HG03565 (cell line): ENCODE data around the gene IL22RA1.

Source experiments
- ATAC-seq: cut with Tn5 transposase; IDR thresholded peaks from one replicate; pipeline ENCODE4 v1.9.1; 2021; ENCODE audit warnings: mild to moderate bottlenecking, moderate library complexity; ENCODE audit not compliant: unreplicated experiment

The IL22RA1 gene, protein sequence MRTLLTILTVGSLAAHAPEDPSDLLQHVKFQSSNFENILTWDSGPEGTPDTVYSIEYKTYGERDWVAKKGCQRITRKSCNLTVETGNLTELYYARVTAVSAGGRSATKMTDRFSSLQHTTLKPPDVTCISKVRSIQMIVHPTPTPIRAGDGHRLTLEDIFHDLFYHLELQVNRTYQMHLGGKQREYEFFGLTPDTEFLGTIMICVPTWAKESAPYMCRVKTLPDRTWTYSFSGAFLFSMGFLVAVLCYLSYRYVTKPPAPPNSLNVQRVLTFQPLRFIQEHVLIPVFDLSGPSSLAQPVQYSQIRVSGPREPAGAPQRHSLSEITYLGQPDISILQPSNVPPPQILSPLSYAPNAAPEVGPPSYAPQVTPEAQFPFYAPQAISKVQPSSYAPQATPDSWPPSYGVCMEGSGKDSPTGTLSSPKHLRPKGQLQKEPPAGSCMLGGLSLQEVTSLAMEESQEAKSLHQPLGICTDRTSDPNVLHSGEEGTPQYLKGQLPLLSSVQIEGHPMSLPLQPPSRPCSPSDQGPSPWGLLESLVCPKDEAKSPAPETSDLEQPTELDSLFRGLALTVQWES

DNA sequence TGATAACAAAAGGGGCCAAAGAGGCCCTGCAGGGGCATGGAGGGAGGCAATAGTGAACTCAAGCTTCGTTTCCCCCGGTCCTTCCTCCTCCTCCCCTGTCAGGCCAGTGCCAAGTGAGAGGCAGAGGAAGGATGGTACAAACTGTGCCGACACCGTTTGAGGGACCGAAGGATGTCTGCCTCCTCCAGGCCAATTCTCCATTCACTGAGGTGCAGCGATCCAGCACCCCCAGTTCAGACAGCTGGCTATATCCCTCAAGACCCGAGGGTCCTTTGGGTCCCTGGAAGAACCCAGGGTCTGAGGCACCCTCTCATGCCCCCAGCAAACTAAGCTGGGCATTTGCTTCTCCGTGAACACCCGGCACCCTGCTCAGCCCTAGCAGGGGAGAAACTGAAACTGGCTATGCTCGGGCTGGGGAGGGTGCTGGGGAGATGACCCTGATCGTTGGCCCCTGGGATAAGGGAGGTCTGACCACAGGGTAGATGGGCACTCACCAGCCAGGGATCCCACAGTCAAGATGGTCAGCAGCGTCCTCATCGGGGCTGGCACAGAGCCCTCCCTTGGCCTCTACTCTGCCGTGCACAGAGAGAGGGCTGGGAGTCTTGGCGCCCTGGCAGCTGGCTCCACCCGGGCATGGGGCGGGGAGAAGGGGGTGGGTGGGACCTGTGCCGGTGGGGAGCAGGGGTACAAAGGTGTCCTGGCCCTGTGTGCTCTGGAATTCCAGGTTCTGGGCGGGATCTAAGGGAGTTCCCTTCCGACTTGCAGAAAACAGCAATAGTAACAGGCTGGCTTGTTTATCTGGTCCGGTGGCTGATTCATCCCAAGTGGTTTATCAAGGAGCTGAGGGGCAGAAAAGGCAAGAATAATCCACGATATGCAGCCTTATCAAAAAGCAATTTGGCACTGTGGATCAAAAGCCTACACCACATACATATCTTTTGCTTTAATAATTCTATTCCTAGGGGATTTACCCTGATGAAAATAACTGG is at the start of gene IL22RA1:
TSS of gene IL22RA1 (minus strand) at position 595 of the 989 bp plus-strand sequence. CDS start at position 537, 58 bp downstream.
- no peak for ATAC-seq

- no peak for ATAC-seq
Observed at GRCh38 chr1:24191860-24192259, 48.9 kb upstream of the IL22RA1 start.

- ATAC-seq = peak; percentile 41
Observed at GRCh38 chr1:24190983-24191461, 48.1 kb upstream of the IL22RA1 start.

DNA sequence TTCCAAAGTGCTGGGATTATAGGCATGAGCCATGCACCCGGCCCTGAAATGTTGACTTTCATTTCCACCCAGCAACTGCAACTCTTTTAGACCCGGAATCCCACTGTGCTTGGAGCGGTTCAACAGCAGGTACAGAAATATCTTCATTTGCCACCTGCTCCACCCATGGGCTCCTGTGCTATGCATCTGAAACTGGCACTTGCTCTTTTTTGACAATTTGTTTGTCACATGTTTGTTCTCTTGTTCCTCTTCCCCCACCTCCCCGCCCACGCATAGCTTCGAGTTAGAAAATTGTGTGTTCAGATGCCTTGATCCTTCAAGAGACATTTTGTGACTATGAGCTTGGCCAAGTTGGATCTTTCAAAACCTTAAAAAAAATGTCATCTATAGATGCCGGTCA is 46.6 kb upstream of the IL22RA1 start:
- no peak for ATAC-seq

- no peak for ATAC-seq
Observed at GRCh38 chr1:24186993-24187790, 44.3 kb upstream of the IL22RA1 start, which contains the start of gene IFNLR1. Gene IFNLR1 (minus strand): TSS chr1:24187289. CDS start chr1:24187248, 41 bp downstream.

DNA sequence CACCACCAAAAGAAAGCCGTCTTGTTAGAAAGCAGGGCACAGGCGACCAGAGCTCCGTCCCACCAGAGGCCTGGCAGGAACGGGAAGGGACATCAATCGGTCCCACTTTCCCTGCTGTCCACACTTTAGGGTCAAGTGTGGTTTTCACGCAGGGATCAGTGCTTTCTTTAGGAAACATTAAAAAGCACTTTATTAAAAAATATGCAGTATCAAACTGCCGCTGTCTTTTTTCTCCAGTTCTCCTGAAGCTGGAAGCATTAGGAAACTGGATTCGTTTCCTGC is 43.7 kb upstream of the IL22RA1 start:
- no peak for ATAC-seq

DNA sequence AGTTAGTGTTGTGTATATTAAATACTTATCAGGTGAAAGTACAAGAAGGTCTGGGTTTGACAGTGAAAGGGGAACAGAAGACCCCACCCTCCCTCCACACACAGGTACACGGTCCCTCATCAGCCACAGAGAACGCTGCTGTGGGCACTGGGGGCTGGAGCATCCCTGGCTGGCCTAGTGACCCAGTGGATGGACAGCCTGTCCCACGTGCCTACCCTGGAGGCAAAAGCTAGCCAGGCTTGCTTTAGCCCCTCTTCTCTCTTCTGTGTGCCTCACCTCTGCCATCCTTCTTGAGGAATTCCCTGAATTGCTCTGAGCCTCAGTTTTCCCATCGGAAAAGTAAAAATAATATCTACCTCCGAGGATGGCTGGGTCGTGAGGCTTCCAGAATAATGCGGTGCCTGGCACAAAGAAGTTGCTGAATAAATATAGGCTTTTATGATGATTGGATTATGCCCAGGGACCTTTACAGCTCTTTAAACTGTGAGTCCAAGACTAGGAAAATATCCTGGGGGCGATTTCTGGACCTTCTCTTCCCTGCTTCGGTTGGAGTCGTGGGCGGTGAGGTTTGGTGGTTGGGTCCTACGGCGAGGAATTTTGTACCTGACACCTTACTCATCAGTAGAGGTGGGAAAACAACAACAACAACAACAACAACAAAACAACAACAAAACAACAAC is 43.2 kb upstream of the IL22RA1 start:
- ATAC-seq = no peak

DNA sequence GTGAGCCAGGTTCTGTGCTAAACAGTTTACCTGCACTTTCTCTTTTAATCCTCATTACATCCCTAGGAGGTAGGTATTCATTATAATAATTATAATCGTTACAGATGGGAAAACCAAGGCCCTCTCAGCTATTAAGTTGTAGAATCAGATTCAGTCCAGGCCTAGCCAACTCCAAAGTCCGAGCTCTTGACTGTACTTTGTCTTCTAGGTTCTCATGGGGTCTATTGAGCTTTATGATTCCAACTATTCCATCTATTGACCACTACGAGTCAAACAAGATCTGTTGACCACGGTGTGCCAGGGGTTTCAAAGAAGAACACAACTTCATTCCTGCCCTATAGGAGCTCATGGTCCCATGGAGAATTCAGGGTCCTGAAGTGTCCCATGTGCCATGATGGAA is 42.1 kb upstream of the IL22RA1 start:
- ATAC-seq = no peak

DNA sequence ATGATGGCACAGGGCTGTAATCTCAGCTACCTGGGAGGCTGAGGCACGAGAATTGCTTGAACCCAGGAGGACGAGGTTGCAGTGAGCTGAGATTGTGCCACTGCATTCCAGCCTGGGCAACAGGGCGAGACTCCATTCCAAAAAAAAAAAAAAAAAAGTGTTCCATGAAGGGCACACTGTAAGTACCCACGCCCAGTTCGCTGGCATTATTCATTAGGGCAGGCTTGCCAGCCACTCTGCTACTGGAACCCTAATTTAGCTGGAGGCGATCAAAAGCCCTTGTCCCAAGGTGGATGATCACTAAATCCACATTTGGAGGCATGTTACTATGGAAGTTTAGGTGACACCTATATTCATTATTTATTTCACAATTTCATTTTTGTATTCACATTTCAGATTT is 39.1 kb upstream of the IL22RA1 start:
- no peak for ATAC-seq

DNA sequence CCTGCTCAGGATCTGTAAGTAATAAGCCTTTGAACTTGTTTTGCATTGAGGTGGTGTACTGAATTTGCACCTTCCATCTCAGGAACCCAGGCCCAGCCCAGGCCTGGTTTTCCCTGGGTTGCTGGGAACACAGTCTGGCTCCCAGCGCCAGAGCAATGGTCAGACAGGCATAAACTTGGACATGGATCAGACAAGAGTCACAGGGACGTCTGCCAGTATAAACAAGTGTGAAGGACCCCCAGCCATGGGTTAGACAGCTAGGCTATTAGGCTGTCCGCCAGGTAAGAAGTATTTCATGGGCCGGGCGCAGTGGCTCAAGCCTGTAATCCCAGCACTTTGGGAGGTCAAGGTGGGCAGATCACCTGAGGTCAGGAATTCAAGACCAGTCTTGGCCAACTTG is 38.7 kb upstream of the IL22RA1 start:
- no peak for ATAC-seq

GRCh38 chr1:24180676-24181075 is 37.7 kb upstream of the IL22RA1 start:
- no peak for ATAC-seq

DNA sequence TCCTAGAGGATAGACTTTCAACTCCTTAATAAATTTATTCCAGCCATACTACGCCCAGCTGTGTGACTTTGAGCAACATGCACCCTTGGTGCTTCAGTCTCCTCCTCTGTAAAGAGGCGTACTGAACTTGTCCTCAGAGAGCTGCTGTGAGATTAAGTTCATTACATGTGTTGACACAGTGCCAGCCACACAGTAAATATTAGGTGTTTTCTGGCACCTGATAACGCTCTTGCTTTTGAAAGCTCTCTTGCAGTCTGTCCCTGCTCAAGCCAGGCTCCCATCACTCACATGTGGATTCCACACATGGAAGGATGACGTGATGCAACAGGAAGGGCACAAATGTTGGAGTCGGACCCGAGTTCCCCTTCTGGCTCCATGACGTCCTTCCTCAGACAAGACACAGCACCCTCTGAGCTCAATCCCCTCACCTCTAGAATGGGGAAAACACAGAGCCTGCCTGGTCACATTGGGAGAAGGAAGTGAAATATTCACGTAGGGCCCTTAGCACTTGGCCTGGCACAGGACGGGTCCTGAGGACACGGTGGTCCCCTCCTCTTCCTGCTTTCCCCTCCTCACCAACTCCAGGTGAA is 36.4 kb upstream of the IL22RA1 start:
- no peak for ATAC-seq

GRCh38 chr1:24178407-24178806 is 35.5 kb upstream of the IL22RA1 start:
- no peak for ATAC-seq

DNA sequence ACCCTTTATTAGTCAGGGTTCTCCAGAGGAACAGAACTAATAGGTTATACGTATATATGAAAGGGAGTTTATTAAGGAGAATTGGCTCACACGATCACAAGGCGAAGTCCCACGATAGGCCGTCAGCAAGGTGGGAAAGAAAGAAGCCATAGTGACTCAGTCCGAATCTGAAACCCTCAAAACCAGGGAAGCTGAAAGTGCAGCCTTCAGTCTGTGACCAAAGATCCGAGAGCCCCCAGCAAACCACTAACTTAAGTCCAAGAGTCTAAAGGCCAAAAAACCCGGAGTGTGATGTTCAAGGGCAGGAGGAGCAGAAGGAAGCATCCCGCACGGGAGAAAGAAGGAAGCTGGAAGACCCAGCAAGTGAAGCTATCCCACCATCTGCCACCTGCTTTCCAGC is 34.2 kb upstream of the IL22RA1 start:
- no peak for ATAC-seq

- ATAC-seq = no peak
Observed at GRCh38 chr1:24175033-24175755, 32.3 kb upstream of the IL22RA1 start.

DNA sequence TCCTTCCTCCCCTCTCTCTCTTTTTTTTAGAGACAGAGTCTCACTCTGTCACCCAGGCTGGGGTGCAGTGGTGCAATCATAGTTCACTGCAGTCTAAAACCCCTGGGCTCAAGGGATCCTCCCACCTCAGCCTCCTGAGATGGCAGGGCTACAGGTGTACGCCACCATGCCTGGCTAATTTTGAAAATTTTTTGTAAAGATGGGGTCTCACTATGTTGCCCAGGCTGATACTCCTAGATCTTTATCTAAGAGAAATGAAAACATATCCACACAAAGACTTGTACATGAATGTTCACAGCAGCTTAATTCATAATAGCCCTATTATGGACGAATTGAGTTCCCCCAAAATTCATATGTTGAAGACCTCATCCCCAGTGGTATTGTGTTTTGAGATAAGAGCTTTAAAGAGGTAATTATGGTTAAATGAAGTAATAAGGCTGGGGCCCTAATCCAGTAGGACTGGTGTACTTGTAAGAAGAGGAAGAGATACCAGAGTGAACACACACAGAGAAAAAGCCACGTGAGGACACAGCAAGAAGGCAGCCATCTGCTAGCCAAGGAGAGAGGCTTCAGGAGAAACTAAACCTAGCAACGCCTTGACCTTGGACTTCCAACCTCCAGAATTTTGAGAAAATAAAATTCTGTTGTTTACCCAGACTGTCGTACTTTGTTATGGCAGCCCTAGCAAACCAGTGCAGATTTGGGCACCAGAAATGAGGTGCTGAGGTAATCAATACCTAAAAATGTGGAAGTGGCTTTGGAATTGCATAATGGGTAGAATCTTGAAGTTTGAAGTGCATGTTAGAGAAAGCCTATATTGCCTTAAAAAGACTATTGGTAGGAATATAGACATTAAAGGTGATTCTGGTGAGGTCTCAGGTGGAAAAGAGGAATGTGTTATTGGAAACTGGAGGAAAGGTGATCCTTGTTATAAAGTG is 31.0 kb upstream of the IL22RA1 start:
- no peak for ATAC-seq

GRCh38 chr1:24172598-24172997 is 29.7 kb upstream of the IL22RA1 start:
- ATAC-seq = no peak

GRCh38 chr1:24169286-24169685 is 26.3 kb upstream of the IL22RA1 start:
- ATAC-seq = no peak
